22Rv1 (cell line): ENCODE data around the gene CAMTA1.

ENCODE experiments used
- CTCF ChIP-seq: fragments of 450-650 bp; IDR thresholded peaks from 2 replicates; pipeline ENCODE4 v1.5.1; 2017; ENCODE audit warnings: mild to moderate bottlenecking
- ZFX ChIP-seq: fragments of 450-650 bp; IDR thresholded peaks from 2 replicates; pipeline ENCODE4 v1.6.1; 2017; ENCODE audit warnings: antibody characterized with exemption, borderline replicate concordance

GRCh38 chr1:7032992-7033391 is 247.7 kb downstream of the CAMTA1 start:
- TF ChIP-seq CTCF (no peak), ZFX (no peak)
